Rectal smooth muscle tissue (tissue), 1 donor: ENCODE measurements around the gene TNS3.

Experiments
- H3K27ac ChIP-seq: one replicate; pipeline ENCODE4 v1.7.0; 2013; ENCODE audit warnings: low read depth, low read length, inconsistent platforms
- H3K27me3 ChIP-seq: one replicate; pipeline ENCODE4 v1.7.0; 2013; ENCODE audit warnings: low read length; ENCODE audit not compliant: control insufficient read depth, insufficient read depth
- H3K36me3 ChIP-seq: one replicate; pipeline ENCODE4 v1.7.0; 2013; ENCODE audit warnings: low read length; ENCODE audit not compliant: control insufficient read depth, insufficient read depth
- H3K4me1 ChIP-seq: one replicate; pipeline ENCODE4 v1.7.0; 2013; ENCODE audit warnings: low read length; ENCODE audit not compliant: control insufficient read depth, insufficient read depth
- H3K4me3 ChIP-seq: one replicate; pipeline ENCODE4 v1.7.0; 2013; ENCODE audit warnings: low read length
- H3K9ac ChIP-seq: one replicate; pipeline ENCODE4 v1.7.0; 2013; ENCODE audit warnings: low read length

The TNS3 gene

GRCh38 chr7:47295606-47296005 lies 286.3 kb downstream of the TNS3 start:
- Histone ChIP-seq H3K9ac (no peak overlapping the region), H3K27ac (no peak overlapping the region), H3K4me1 (no peaks in the 10 kb centered on the region), H3K27me3 (no peaks in the 10 kb centered on the region), H3K36me3 (peaks cover 4% of the 10 kb centered on the region), H3K4me3 (no peak overlapping the region)

- Histone ChIP-seq H3K36me3 (peaks cover 4% of the 10 kb centered on the region), H3K4me1 (no peaks in the 10 kb centered on the region), H3K9ac (no peak overlapping the region), H3K27ac (no peak overlapping the region), H3K4me3 (no peak overlapping the region), H3K27me3 (no peaks in the 10 kb centered on the region)
Observed at GRCh38 chr7:47294556-47295222, 287.2 kb downstream of the TNS3 start.

- peaks cover 4% of the 10 kb centered on the region for H3K36me3 ChIP-seq
- no peak overlapping the region for H3K4me3 ChIP-seq
- no peaks in the 10 kb centered on the region for H3K27me3 ChIP-seq
- no peak overlapping the region for H3K27ac ChIP-seq
- no peaks in the 10 kb centered on the region for H3K4me1 ChIP-seq
- no peak overlapping the region for H3K9ac ChIP-seq
Observed at GRCh38 chr7:47293884-47294555, 287.9 kb downstream of the TNS3 start.

GRCh38 chr7:47292832-47293309 lies 289.0 kb downstream of the TNS3 start:
- Histone ChIP-seq H3K27me3 (no peaks in the 10 kb centered on the region), H3K36me3 (peaks cover 4% of the 10 kb centered on the region), H3K4me1 (no peaks in the 10 kb centered on the region), H3K4me3 (no peak overlapping the region), H3K9ac (no peak overlapping the region), H3K27ac (no peak overlapping the region)

GRCh38 chr7:47291461-47292081 lies 290.3 kb downstream of the TNS3 start:
- no peaks in the 10 kb centered on the region for H3K27me3 ChIP-seq
- H3K27ac ChIP-seq, result no peak overlapping the region
- H3K36me3 ChIP-seq, result peaks cover 7% of the 10 kb centered on the region
- no peak overlapping the region for H3K4me3 ChIP-seq
- H3K9ac ChIP-seq, result no peak overlapping the region
- H3K4me1 ChIP-seq, result no peaks in the 10 kb centered on the region

GRCh38 chr7:47290867-47291266 lies 291.0 kb downstream of the TNS3 start:
- no peak overlapping the region for H3K27ac ChIP-seq
- H3K4me3 ChIP-seq, result no peak overlapping the region
- H3K27me3 ChIP-seq, result no peaks in the 10 kb centered on the region
- H3K4me1 ChIP-seq, result no peaks in the 10 kb centered on the region
- H3K36me3 ChIP-seq, result peaks cover 7% of the 10 kb centered on the region
- no peak overlapping the region for H3K9ac ChIP-seq

GRCh38 chr7:47290466-47290865 lies 291.4 kb downstream of the TNS3 start:
- peaks cover 7% of the 10 kb centered on the region for H3K36me3 ChIP-seq
- H3K4me1 ChIP-seq, result no peaks in the 10 kb centered on the region
- no peak overlapping the region for H3K9ac ChIP-seq
- no peak overlapping the region for H3K4me3 ChIP-seq
- no peak overlapping the region for H3K27ac ChIP-seq
- H3K27me3 ChIP-seq, result no peaks in the 10 kb centered on the region

DNA sequence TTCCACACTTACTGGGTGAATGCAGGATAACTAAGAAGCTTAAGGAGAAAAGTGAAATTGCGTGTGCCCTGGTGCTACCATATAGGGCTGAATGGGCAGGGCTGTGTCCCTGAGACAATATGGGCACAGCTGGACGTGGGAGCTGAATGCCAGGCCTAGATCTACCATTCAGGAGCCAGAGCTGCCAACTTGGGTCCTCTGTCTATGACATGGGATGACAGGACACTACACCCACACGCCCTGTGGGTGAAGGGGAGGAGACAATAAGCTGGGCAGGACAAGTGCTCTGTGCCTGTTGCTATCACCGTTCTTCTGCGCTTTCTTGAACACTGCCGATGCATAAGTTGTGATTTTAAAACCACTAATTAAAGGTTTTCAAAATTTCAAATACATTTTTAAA lies 293.9 kb downstream of the TNS3 start:
- no peak overlapping the region for H3K4me3 ChIP-seq
- H3K27ac ChIP-seq, result no peak overlapping the region
- H3K36me3 ChIP-seq, result peaks cover 19% of the 10 kb centered on the region
- no peaks in the 10 kb centered on the region for H3K4me1 ChIP-seq
- no peak overlapping the region for H3K9ac ChIP-seq
- H3K27me3 ChIP-seq, result no peaks in the 10 kb centered on the region

GRCh38 chr7:47285860-47286491 lies 295.9 kb downstream of the TNS3 start:
- Histone ChIP-seq H3K27me3 (no peaks in the 10 kb centered on the region), H3K27ac (no peak overlapping the region), H3K36me3 (peaks cover 33% of the 10 kb centered on the region), H3K4me1 (no peaks in the 10 kb centered on the region), H3K9ac (no peak overlapping the region), H3K4me3 (no peak overlapping the region)

- Histone ChIP-seq H3K9ac (no peak overlapping the region), H3K4me3 (no peak overlapping the region), H3K4me1 (no peaks in the 10 kb centered on the region), H3K27me3 (no peaks in the 10 kb centered on the region), H3K36me3 (peaks cover 33% of the 10 kb centered on the region), H3K27ac (no peak overlapping the region)
Observed at GRCh38 chr7:47284691-47285635, 296.9 kb downstream of the TNS3 start.

DNA sequence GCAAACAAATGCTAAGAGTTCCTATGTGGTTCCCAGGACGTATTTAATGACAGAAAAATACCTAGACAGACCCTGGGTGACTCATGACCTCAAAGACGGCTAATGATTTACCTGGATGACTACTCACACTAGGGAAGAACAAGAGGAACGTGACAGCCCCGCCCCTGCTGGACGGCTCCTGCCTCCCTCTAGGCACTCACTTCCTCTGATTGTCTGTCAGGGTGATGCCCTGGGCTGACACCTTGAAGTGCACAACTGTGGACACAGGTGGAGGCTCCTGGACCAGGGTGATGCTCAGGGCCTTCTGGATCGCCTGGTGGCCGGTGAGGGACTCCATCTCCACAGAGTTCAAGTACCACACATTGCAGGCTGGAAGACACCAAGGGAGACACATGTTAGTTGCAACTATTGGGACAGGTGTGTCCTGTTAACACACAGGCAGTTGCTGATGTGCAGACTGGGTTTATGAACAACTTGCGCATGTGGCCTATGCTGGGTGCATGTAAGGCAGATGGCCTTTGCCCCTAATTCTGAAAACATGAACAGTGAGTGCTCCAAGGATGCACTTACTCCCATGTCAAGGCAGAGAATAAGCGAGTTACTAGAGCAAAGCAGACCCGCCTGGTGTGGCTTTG lies 298.3 kb downstream of the TNS3 start:
- no peak overlapping the region for H3K9ac ChIP-seq
- H3K36me3 ChIP-seq, result peaks cover 37% of the 10 kb centered on the region
- no peaks in the 10 kb centered on the region for H3K27me3 ChIP-seq
- H3K4me1 ChIP-seq, result no peaks in the 10 kb centered on the region
- H3K4me3 ChIP-seq, result no peak overlapping the region
- no peak overlapping the region for H3K27ac ChIP-seq
